GM19240 (cell line): ENCODE data around the gene MEFV.
"Not testable (repeated sequence)": the region's sequence is repeated elsewhere in the genome, so short reads cannot be mapped to it uniquely, and the experiment has no call there.

Experiments used
- DNase-seq: peaks from one replicate; pipeline ENCODE4 v3.0.0; 2011; ENCODE audit warnings: low spot score; ENCODE audit not compliant: insufficient read length

Gene MEFV

DNA sequence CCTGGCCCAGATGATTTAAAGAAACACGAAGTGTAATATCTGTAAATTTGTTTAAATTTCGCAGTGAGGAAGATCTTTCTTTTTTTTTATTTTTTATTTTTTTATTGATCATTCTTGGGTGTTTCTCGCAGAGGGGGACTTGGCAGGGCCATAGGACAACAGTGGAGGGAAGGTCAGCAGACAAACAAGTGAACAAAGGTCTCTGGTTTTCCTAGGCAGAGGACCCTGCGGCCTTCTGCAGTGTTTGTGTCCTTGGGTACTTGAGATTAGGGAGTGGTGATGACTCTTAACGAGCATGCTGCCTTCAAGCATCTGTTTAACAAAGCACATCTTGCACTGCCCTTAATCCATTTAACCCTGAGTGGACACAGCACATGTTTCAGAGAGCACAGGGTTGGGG lies 14.3 kb upstream of the MEFV start:
- not testable (repeated sequence) for DNase-seq

DNA sequence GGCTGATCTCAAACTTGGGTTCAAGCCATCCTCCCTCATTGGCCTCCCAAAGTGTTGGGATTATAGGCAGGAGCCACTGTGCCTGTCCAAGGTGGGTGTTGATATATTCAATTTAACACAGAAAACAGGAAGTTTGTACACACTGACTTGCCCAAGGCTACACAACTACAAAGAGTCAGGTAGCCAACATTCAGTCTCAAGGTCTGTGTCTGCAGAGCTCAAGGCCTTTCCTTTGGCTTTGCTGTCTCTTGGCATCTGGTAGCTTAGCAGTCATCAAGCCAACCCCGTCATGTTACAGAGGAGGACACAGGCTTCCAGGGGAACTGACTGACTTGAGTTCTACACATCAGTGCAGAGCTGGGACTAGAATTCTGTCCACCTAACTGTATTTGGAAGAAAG lies 11.9 kb upstream of the MEFV start:
- DNase-seq = no peak

DNA sequence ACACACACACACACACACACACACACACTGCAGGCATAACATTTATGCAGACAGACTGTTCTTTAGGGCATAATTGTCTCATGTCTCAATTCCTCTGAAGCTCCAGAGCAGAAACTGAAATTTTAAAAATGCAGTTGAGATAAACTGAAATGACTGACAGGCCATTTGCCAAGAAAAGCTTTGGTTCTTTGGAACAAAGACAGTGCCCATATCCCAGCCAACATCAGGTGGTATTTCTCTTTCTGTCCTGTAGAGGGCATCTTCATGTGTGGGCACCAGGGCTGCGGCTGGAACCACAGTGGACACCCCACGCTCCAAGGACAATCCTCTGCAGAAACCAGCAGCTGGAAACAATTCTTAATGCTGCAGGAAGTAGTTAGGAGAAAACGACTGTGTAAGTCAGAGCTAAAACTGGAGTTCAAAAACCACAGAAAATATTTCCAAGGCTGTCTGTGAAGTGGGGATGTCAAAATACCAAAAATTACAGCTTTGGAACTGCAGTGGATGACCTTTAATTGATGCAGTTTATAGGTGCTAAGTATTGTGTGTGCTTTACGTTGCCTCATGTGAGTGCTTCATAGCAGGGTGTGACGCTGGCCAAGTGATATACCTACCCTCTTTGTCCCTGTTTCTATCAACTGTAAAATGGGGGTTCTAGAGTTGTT lies 10.6 kb upstream of the MEFV start:
- DNase-seq = no peak

DNA sequence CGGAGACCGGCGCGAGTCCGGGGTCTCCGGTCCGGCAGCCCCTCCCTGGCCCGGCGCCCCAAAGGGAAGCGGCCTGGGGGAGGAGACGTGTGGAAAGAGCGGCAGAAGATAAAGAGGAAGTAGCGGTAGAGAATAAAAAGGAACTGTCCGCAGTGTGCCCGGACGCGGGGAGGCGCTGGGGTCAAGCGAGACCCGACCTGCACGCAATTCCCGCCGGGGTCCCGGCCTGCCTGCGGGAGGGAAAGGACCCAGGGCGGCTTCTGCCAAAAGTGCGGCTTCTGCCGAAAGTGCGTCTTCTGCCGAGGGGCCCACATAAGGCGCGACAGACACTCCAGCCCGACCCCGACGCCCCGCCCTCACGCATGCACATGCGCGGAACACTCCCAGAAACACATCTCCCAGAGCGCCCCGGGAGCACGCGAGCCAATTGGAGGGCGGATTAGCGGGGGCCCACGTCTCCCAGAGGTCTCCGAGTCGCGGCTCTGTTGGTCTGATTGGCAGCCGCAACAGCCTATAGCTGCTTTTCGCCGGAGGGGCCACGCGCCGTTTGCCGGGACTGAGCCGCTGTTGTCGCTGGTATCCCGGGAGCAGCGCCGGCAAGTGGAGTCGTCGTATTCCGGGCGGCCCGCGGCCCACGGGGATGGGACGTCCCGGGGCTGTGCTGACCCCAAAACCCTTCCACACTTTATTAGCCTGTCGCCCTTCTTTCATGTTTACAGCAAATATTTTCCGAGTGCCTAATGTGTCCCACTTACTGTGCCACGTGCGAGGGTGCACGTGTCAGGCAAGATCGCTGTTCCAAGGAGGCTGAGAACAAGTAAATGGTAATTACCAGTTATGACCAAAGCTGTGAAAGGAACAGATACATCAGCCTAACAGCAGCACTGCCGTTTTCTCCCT lies 8.0 kb upstream of the MEFV start:
- peak; percentile 95 for DNase-seq

DNA sequence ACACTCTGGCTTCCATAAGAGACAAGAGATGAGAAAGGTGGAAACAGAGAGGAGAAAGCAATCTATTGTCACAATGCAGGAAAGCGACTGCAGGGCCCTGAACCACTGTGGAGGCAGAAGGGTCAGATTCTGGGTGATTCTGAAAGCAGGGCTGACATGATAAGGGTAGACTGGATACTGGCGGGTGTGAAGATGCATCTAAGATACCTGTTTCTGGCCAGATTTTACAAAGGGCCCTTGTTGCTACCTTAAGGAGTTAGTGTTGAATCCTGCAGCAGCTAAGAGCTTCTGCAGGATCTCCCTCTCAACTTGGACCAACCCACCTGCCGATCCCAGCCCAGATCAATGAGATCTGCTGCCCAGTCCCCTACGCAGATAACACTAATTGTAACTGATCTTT lies 6.1 kb upstream of the MEFV start:
- DNase-seq = no peak

DNA sequence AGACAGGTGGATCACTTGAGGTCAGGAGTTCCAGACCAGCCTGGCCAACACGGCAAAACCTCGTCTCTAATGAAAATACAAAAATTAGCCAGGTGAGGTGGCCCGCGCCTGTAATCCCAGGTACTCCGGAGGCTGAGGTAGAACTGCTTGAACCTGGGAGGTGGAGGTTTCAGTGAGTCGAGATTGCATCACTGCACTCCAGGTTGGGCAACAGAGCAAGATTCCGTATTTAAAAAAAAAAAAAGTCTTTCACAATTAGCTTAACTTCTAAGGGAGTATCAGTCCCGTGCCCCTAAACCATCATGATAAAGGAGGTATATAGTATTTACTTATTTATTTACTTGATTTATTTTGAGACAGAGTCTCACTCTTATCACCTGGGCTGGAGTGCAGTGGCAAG lies 3.4 kb upstream of the MEFV start:
- DNase-seq = no peak

DNA sequence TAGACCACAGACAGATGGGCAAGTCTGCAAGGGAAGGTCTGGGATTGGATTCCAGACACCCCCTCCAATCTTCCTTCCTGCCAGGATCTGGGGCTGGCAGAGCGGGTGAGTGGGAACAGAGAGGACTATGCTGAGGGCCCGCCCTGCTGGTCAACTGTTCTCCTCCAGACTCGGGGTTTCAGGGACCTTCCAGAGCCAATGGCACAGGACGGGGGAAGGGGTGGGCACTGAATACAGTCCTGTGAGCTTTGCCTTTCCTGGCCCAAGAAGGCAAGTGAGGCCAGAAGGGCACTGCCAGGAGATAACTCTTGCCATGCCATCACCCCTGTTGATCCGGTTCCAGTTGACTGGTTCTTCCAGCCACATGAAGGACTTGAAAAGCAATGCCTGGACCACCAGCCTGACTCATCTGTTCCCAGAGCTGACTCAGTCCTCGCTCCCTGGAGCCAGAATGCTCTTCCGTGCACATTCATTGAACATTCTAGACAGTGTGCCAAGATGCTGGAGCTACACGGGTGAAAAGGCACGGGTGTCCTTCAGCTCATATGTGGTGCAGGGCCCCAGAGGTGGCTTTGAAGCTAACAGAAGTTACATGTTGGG lies 533 bp upstream of the MEFV start:
- DNase-seq = no peak

DNA sequence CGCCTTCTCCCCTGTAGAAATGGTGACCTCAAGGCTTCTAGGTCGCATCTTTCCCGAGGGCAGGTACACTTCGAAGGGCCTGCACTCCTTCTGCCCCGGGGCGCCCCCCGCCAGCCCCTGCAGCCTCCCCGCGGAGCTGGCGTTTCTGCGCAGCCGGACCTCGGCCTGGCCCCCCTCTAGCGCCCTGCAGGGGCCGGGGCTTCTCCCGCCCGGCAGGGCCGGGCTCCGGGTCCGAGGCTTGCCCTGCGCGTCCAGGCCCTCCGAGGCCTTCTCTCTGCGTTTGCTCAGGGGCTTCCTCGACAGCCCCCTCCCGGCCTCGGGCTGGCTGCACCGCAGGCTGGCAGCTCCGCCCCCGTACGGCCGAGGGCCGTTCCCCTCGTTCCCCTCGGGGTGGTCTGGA lies 2.1 kb downstream of the MEFV start:
- no peak for DNase-seq

DNA sequence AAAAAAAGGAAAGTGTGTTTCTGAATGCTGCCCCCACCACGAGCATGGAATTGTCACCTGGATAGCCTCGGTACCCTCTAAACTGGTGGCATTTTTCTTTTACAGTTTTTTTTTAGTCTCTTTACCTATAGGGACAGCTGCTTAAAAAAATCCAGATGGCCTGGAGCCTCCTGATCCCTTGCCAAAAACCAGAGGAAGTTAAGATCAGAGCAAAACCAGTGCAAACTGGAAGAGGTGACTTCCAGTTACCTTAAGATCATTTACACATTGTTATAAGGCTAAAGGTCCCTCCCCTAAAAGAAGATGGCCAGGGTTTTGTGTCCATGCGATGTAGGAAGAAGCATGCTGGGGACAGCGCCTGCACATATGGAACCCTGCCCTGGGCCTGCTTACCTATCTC lies 3.5 kb downstream of the MEFV start:
- DNase-seq = no peak

DNA sequence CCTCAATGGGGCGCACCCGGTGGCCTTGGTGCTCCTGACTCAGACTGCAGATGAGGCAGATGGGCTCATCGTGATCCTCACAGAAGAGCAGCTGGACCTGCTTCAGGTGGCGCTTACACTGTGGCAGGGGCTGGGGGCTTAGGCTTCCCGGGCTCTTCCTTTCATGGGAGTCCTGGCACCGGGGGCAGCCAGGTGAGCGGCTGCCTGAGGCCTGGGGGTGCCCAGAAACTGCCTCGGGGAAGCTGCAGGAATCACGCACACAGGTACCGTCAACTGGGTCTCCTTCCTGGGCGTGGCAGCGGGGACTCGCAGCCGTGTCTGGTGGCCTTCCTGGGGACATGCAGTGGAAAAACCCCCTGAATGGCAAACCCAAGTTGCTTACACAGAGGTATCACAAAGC lies 7.0 kb downstream of the MEFV start:
- no peak for DNase-seq

DNA sequence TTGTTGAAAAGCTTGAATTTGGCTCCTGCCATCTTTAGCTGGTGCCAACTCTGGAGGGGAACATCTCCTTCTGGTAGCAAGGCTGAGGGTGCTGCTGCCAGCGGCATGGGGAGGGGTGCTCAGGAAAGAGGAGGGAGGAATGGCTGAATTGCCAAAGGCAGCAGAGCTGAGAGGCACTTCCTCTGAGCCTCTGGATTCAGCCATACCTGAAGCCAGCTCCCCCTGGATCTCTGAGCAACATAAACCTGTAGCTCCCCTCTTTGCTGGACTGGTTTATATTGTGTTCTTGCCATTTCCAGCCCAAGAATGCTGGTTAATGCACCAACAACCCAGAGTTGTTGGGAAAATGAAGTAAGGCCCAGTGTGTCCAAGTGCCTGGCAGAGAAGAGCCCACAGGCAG lies 7.4 kb downstream of the MEFV start:
- DNase-seq = no peak

DNA sequence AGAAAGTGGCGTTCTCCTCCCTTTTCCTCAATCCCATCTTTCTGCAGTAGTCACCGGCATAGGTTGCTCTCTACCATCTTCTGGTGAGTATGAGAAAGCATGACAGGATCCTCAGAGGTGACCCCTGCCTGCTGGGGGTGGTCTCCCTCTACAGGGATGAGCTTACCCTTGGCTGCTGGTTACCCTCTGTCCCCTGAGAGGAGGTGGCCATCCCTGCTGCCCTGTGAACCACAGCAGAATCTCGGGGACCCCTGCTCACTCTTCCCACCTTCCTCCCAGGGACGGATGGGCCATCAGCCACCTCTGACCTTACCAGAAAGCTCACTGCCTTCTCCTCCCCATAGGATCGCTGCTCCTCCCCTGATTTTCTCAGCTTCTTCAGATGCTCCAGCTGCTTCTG lies 7.8 kb downstream of the MEFV start:
- DNase-seq = no peak

DNA sequence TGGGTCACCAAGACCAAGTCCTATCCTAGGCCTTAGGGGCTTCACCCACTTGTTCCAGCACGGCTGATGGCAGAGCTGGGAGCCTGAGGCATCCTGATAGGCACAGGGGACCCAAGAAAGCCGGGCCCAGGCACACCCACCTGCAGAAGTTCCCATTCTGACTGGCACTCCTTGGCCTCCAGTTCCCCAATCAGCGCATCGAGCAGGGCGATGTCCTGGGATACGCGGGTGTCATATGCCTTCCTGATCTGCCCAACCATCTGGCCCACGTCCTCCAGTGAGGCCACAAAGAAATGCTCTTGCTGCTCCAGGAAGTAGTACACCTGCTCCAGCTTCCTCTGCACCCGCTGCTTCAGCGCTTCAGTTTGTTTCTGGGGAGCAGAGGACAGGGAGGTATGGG lies 9.6 kb downstream of the MEFV start:
- no peak for DNase-seq

DNA sequence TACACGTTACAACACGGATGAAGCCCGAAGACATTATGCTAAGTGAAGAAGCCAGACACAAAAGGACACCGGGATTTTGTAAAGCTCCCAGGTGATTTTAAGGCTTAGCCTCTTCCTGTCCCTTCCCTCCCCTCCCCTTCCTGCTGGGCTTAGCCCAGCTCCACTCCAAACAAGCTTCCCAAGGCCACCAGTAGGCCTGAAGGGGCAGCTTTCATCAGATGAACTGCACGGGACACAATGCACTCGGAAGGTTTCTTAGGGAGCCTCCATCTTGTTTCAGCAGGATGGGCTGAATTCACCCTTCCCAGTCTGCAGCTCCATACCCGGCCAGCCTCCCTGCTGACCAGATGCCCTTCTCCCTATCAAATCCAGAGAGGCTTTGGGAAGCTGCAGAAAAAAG lies 10.4 kb downstream of the MEFV start:
- DNase-seq = no peak

DNA sequence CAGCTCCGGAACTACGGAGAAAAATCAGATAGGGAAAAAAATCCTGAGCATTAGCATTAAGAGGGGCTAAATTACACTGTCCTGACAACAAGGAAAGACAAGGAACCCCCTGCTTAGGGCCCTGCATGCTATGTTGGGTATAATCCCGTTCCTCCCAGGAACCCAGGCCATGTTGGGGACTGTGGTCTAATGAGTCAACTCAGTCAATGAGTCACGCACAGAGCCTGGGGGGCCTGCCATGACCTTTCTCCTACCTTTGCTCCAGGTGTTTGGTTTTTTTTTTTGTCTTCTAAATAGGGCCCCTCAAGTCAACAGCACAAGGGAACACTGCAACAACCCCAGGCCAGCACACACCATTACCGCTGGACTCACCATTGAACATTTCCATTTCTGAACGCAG lies 12.6 kb downstream of the MEFV start:
- DNase-seq = no peak

DNA sequence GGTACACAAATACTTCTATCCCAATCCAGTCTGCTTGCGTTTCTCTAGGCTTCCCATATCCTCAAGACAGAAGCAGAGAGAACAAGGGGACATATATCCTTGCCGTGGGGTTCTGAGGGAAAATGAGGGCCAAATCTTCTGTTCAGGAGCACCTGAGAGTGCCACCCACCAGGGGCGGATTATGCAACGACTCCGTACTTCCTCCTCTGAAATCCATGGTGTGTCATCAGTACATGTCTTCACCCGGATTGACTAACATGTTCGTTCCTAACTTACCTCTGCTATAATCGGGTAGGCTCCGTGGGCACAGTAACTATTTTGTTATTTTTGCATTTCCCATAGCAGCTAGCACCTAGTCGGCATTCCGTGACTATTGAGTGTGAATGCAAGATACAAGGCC lies 13.7 kb downstream of the MEFV start:
- no peak for DNase-seq

DNA sequence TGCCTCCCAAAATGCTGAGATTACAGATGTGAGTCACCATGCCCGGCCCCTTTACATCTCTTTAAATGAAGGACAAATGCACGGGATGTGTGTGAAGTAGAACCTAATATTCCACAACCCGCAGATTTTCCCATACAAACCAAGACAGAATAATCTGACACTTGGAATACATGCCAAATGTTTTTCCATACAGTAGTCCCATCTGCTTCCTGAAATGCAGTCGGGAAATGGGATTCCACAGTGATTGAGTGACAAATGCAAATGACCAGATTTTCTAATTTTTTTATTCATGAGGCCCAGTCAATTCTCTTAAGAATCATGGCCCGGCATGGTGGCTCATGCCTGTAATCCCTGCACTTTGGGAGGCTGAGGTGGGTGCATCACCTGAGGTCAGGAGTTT lies 14.7 kb downstream of the MEFV start:
- DNase-seq = no peak

DNA sequence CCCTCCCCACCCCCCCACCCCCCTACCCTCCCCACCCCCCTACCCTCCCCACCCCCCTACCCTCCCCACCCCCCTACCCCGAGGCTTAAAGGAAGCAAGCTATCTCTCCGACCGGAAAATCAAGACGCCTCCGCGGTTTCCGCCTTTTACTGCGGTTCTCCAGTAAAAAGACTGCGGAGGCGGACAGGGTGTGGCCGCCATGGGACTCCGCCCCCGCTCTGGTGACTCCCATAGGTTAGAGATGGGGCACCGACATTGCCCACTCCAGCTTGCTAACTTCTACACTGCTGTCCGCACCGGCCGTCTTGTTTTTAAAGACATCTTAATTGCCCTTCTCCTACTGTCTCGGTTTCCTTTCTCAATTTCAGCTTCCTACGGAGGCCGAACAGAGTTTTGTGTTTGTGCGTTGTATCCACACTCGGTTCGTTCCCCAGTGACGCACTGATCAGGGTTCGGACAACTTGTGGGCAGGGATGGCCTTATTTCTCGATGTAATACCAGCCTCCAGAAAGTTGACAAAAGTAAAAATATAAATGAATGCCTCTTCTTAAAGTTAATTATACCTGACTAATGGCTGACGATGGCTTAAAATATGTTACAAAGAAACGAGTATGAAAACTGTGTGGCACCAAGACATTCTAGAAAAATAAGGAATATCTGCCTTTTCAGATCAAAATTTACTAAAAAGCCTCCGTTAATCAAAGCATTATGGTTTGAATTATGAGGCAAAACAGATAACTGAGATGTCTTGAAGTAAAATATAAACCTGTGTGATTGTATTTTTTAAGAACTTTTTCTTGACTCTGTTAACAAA lies 20.4 kb downstream of the MEFV start:
- no peak for DNase-seq

DNA sequence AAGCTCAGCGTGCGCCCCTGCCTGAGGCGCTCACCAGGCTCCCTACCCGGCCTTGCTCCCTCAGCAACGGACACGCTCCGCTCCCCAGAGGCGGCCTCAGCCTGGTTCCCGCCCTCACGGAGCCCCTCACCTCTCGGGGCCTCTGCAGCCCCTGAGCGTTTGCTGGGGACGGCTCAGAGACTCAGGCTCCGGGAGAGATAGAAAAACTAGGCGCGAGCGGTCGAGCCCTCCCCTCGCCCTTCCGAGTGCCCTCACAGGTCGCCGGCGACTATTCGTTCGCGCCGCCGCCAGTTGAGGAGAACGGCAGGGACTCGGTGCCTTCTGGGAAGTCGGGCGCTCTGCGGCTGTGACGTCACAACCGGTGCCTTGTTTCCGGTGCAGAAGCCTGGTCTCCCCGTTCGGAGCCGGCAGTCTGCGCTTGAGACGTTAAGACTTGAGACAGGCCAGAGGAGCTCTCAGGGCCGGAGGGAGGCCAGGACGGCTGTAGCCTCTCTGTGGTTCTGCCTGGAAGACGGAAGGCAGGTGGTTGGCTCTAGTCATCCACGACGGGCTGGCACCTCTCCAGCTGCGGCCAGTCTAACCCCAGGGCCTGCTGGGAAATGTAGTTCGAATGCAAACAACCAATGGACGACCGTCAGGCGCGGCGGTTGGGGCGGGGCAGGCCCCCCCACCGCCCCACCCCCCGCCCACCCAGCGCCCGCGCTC lies 21.4 kb downstream of the MEFV start, which contains the start of gene ZNF200:
TSS of gene ZNF200 (minus strand) at position 302 of the 705 bp plus-strand sequence. CDS start 1,403 bp downstream, outside the sequence.
- peak; percentile 98 for DNase-seq

DNA sequence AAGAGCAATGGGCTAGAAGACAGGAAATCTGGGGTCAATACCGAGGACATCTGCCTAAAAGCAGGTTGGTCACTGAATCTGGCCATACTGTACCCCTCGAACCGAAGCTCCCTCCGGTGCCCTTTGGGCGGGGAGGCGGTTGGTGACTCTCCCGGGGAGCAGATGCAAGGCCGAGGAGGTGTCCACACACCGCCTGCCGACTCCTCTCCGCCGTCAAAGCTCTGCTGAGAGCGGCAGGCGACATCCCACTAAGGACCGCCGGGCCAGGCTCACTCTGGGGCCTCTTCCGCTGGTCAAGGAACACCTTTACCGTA lies 21.9 kb downstream of the MEFV start:
- DNase-seq = no peak

DNA sequence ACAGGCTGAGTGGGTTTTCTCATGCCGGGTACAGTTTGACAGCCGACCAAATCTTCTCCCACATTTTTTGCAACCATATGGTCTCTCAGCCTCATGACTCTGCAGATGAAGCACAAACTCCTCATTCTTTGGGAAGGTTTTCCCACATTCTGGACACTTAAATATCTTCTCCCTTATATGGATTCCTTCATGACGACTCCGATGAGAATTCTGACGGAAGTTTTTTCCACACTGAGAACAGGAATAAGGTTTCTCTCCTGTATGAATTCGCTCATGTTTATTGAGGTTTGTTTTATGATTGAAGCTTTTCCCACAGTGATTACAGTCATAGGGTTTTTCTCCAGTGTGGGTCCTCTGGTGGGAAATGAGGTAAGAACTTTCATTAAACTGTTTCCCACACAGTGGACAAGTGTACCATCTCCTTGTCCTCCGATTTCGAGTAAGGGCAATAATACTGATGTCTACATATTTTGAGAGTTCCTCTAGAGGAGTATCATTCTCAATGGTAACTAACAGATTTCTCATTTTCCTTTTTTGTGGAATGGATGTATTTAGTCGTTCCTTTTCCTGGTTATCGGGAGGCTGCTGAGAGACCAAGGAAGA lies 32.4 kb downstream of the MEFV start:
- no peak for DNase-seq
